GM18505 (cell line): Measurements from ENCODE around the gene RAB20.
A peak's percentile ranks its signal among the peaks of the same experiment; 100 is the strongest.

ENCODE experiments used
- ATAC-seq: cut with Tn5 transposase; IDR thresholded peaks from one replicate; pipeline ENCODE4 v1.9.1; 2021; ENCODE audit not compliant: unreplicated experiment
- POLR2A ChIP-seq: IDR thresholded peaks from 4 replicates; pipeline ENCODE4 v1.6.1; 2011; ENCODE audit warnings: borderline replicate concordance; ENCODE audit not compliant: insufficient read depth, insufficient read length; ENCODE audit errors: extremely low read depth

RAB20 gene

GRCh38 chr13:110555601-110556223 is 5.8 kb downstream of the RAB20 start:
- no peak for TF ChIP-seq POLR2A
- peak; percentile 59 for ATAC-seq

- TF ChIP-seq POLR2A, result no peak
- no peak for ATAC-seq
Measured at GRCh38 chr13:110554946-110555345, 6.6 kb downstream of the RAB20 start.

GRCh38 chr13:110554227-110554836 is 7.2 kb downstream of the RAB20 start:
- TF ChIP-seq POLR2A, result no peak
- no peak for ATAC-seq

GRCh38 chr13:110553417-110553816 is 8.1 kb downstream of the RAB20 start:
- no peak for ATAC-seq
- no peak for TF ChIP-seq POLR2A

- no peak for ATAC-seq
- no peak for TF ChIP-seq POLR2A
Measured at GRCh38 chr13:110552767-110553166, 8.8 kb downstream of the RAB20 start.

GRCh38 chr13:110551284-110551683 is 10.2 kb downstream of the RAB20 start:
- no peak for TF ChIP-seq POLR2A
- no peak for ATAC-seq

GRCh38 chr13:110549795-110550160 is 11.7 kb downstream of the RAB20 start:
- ATAC-seq, result no peak
- TF ChIP-seq POLR2A, result no peak

GRCh38 chr13:110548891-110549794 is 12.4 kb downstream of the RAB20 start:
- ATAC-seq, result no peak
- TF ChIP-seq POLR2A, result no peak

GRCh38 chr13:110546926-110547325 is 14.6 kb downstream of the RAB20 start:
- TF ChIP-seq POLR2A, result no peak
- ATAC-seq, result no peak

GRCh38 chr13:110546378-110546777 is 15.1 kb downstream of the RAB20 start:
- TF ChIP-seq POLR2A, result no peak
- no peak for ATAC-seq

GRCh38 chr13:110542169-110542796 is 19.2 kb downstream of the RAB20 start:
- no peak for ATAC-seq
- no peak for TF ChIP-seq POLR2A

GRCh38 chr13:110541526-110541920 is 20.0 kb downstream of the RAB20 start:
- no peak for TF ChIP-seq POLR2A
- ATAC-seq, result no peak

GRCh38 chr13:110540871-110541525 is 20.5 kb downstream of the RAB20 start:
- ATAC-seq, result no peak
- TF ChIP-seq POLR2A, result no peak

- no peak for TF ChIP-seq POLR2A
- ATAC-seq, result no peak
Measured at GRCh38 chr13:110539894-110540293, 21.6 kb downstream of the RAB20 start.

GRCh38 chr13:110538632-110539031 is 22.9 kb downstream of the RAB20 start:
- no peak for ATAC-seq

More at GRCh38 chr13:110538632-110539031, 22.9 kb downstream of the RAB20 start:
- TF ChIP-seq POLR2A, result no peak
